Islet of Langerhans (tissue), 1 donor: ENCODE measurements around the gene ARHGAP28.
"Not testable (repeated sequence)": the region's sequence is repeated elsewhere in the genome, so short reads cannot be mapped to it uniquely, and the experiment has no call there.

Source experiments
- FAIRE-seq: peaks from one replicate; lab custom pipeline; 2011; peaks lifted over from hg19 to GRCh38; lab: Jason Lieb, UNC

Gene ARHGAP28

GRCh38 chr18:6934859-6935258 is 205.3 kb downstream of the ARHGAP28 start:
- FAIRE-seq = no peak

- FAIRE-seq = no peak
These were observed 208.5 kb downstream of the ARHGAP28 start for GRCh38 chr18:6938003-6938402.

- FAIRE-seq = not testable (repeated sequence)
These were observed 208.9 kb downstream of the ARHGAP28 start for GRCh38 chr18:6938403-6938802.

- no peak for FAIRE-seq
These were observed 210.5 kb downstream of the ARHGAP28 start for GRCh38 chr18:6939972-6940371.

- FAIRE-seq = no peak
These were observed 210.9 kb downstream of the ARHGAP28 start for GRCh38 chr18:6940451-6940850.

GRCh38 chr18:6941996-6942395 is 212.5 kb downstream of the ARHGAP28 start:
- FAIRE-seq = no peak

- no peak for FAIRE-seq
These were observed 213.2 kb downstream of the ARHGAP28 start for GRCh38 chr18:6942742-6943141.

GRCh38 chr18:6943143-6943542 is 213.6 kb downstream of the ARHGAP28 start:
- no peak for FAIRE-seq

GRCh38 chr18:6947338-6948030 is 218.0 kb downstream of the ARHGAP28 start:
- no peak for FAIRE-seq

- no peak for FAIRE-seq
These were observed 219.0 kb downstream of the ARHGAP28 start for GRCh38 chr18:6948281-6949055.

GRCh38 chr18:6949800-6950586 is 220.5 kb downstream of the ARHGAP28 start:
- FAIRE-seq = no peak

GRCh38 chr18:6950641-6951040 is 221.1 kb downstream of the ARHGAP28 start:
- no peak for FAIRE-seq

GRCh38 chr18:6951336-6952090 is 222.0 kb downstream of the ARHGAP28 start:
- no peak for FAIRE-seq

- no peak for FAIRE-seq
These were observed 225.0 kb downstream of the ARHGAP28 start for GRCh38 chr18:6954501-6954900.

GRCh38 chr18:6955304-6955703 is 225.8 kb downstream of the ARHGAP28 start:
- no peak for FAIRE-seq

- no peak for FAIRE-seq
These were observed 227.0 kb downstream of the ARHGAP28 start for GRCh38 chr18:6956495-6956894.

GRCh38 chr18:6956999-6957398 is 227.5 kb downstream of the ARHGAP28 start:
- no peak for FAIRE-seq

- FAIRE-seq = no peak
These were observed 229.6 kb downstream of the ARHGAP28 start for GRCh38 chr18:6959110-6959509.

GRCh38 chr18:6960124-6960523 is 230.6 kb downstream of the ARHGAP28 start:
- FAIRE-seq = no peak

- FAIRE-seq = no peak
These were observed 231.1 kb downstream of the ARHGAP28 start for GRCh38 chr18:6960656-6961055.

- no peak for FAIRE-seq
These were observed 231.8 kb downstream of the ARHGAP28 start for GRCh38 chr18:6961331-6961730.
